DOHH2 (cell line): Measurements from ENCODE around the gene CHST13.

Experiments used
- H3F3A ChIP-seq: fragments of 200-600 bp; sonication (generic), shearing (Covaris generic); 2 replicates; pipeline ENCODE4 v1.6.0; 2016; ENCODE audit warnings: antibody characterized with exemption, mild to moderate bottlenecking; ENCODE audit not compliant: control insufficient read depth, insufficient read depth
- H3K27ac ChIP-seq: fragments of 200-600 bp; sonication (generic); 2 replicates; pipeline ENCODE4 v1.5.1; 2014; ENCODE audit warnings: low read depth, mild to moderate bottlenecking, low read length, moderate library complexity
- H3K27me3 ChIP-seq: fragments of 200-600 bp; sonication (generic); 2 replicates; pipeline ENCODE4 v1.6.1; 2014; ENCODE audit warnings: mild to moderate bottlenecking, low read length, mixed read lengths; ENCODE audit not compliant: control insufficient read depth
- H3K36me3 ChIP-seq: fragments of 200-600 bp; sonication (generic); 2 replicates; pipeline ENCODE4 v1.6.1; 2014; ENCODE audit warnings: mild to moderate bottlenecking, low read length, moderate library complexity, mixed read lengths; ENCODE audit not compliant: control insufficient read depth
- H3K4me1 ChIP-seq: fragments of 200-600 bp; sonication (generic); 2 replicates; pipeline ENCODE4 v1.6.1; 2014; ENCODE audit warnings: mild to moderate bottlenecking, low read length, mixed read lengths; ENCODE audit not compliant: control insufficient read depth
- H3K4me2 ChIP-seq: fragments of 200-600 bp; sonication (generic); 2 replicates; pipeline ENCODE4 v1.6.0; 2014; ENCODE audit warnings: mild to moderate bottlenecking, low read length, moderate library complexity
- H3K4me3 ChIP-seq: fragments of 200-600 bp; sonication (generic); 2 replicates; pipeline ENCODE4 v1.5.1; 2014; ENCODE audit warnings: mild to moderate bottlenecking, low read length, mixed read lengths
- H3K79me2 ChIP-seq: fragments of 200-600 bp; sonication (generic); 2 replicates; pipeline ENCODE4 v1.6.1; 2014; ENCODE audit warnings: mild to moderate bottlenecking, low read length, mixed read lengths; ENCODE audit not compliant: control insufficient read depth
- H3K9me2 ChIP-seq: fragments of 200-600 bp; sonication (generic); replicated peaks from 2 replicates; pipeline ENCODE4 v1.6.1; 2014; ENCODE audit warnings: mild to moderate bottlenecking, low read length, mixed read lengths; ENCODE audit not compliant: control insufficient read depth
- H3K9me3 ChIP-seq: fragments of 200-600 bp; sonication (generic); 2 replicates; pipeline ENCODE4 v1.6.1; 2014; ENCODE audit warnings: antibody characterized with exemption, low read length, mixed read lengths; ENCODE audit not compliant: control insufficient read depth, insufficient read depth
- H4K20me1 ChIP-seq: fragments of 200-600 bp; sonication (generic); 2 replicates; pipeline ENCODE4 v1.6.0; 2014; ENCODE audit warnings: low read depth, mild to moderate bottlenecking, antibody characterized with exemption, low read length, moderate library complexity; ENCODE audit not compliant: control insufficient read depth, insufficient read depth
- EZH2phosphoT487 ChIP-seq: fragments of 200-600 bp; sonication (generic); IDR thresholded peaks from 2 replicates; pipeline ENCODE4 v1.6.1; 2017; ENCODE audit warnings: borderline replicate concordance, mild to moderate bottlenecking, antibody characterized with exemption, low read length, moderate library complexity, mixed read lengths
- TF ChIP-seq, protein P1 (sequence below): fragments of 200-600 bp; sonication (generic); IDR thresholded peaks from one replicate; pipeline ENCODE4 v1.5.1; 2014; ENCODE audit warnings: antibody characterized with exemption, mild to moderate bottlenecking, low read depth, low read length; ENCODE audit not compliant: poor library complexity, severe bottlenecking

CHST13 gene

DNA sequence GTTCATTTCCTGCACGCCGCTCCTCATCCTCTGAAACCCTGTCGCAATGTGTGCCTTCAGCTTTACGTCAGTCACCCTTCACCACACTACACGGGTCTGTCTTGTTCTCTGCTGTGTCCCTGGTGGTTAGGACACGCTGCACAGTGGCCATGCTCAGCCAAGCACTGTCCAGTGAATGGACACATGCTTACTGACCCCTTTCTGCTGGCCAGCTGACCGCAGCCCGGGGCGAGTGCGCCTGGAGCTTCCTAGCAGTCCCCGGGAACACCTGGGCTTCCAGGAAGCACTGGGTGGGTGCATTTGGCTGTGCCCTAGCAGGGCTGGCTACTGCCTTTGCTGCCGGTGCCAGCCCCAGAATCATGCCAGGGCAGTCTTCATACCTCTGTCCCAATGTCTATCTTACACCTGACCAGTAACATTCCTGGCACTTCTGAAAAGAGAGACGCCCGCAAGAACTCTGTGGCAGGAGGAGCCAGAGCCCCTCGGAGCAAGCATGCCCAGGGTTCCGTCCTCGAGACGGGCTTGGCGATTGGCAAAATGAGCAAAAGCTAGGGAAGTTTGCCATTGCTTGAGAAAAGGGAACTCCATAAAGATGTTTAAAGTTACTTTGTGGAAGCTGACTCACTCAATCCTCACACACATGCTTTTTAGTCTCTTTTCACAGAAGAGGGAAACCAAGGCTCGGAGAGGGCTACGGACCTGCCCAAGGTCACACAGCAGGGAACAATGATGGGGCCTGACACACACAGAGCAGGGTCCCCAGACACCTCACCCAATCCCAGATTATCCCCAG, 32.5 kb upstream of the CHST13 start:
- H3F3A ChIP-seq: no peaks in the 10 kb centered on the region
- H3K36me3 ChIP-seq: no peaks in the 10 kb centered on the region
- H4K20me1 ChIP-seq: no peaks in the 10 kb centered on the region
- TF ChIP-seq, protein P1, sequence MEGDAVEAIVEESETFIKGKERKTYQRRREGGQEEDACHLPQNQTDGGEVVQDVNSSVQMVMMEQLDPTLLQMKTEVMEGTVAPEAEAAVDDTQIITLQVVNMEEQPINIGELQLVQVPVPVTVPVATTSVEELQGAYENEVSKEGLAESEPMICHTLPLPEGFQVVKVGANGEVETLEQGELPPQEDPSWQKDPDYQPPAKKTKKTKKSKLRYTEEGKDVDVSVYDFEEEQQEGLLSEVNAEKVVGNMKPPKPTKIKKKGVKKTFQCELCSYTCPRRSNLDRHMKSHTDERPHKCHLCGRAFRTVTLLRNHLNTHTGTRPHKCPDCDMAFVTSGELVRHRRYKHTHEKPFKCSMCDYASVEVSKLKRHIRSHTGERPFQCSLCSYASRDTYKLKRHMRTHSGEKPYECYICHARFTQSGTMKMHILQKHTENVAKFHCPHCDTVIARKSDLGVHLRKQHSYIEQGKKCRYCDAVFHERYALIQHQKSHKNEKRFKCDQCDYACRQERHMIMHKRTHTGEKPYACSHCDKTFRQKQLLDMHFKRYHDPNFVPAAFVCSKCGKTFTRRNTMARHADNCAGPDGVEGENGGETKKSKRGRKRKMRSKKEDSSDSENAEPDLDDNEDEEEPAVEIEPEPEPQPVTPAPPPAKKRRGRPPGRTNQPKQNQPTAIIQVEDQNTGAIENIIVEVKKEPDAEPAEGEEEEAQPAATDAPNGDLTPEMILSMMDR: no peak
- no peak for TF ChIP-seq EZH2phosphoT487
- H3K9me2 ChIP-seq: no peaks in the 10 kb centered on the region
- H3K79me2 ChIP-seq: no peaks in the 10 kb centered on the region
- H3K27me3 ChIP-seq: no peaks in the 10 kb centered on the region
- H3K4me1 ChIP-seq: no peaks in the 10 kb centered on the region
- H3K9me3 ChIP-seq: no peaks in the 10 kb centered on the region
- H3K4me2 ChIP-seq: no peak overlapping the region
- H3K4me3 ChIP-seq: no peak overlapping the region
- no peak overlapping the region for H3K27ac ChIP-seq

DNA sequence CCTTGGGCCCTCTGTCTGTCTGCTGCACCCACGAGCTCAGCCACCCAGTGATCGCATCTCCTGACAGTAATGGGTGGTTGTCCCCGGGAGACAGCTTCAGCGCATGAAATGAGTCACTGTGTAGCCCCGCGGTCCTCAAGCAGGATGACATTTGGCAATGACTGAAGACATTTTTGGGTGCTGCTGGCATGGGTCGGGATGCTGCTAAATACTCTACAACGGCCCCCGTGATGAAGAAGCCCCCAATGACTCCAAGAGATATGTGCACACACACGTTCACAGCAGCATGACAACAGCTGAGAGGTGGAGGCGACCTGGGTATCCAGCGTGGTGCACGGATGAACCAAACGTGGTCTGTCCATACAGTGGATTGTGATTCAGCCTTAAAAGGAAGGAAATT, 30.9 kb upstream of the CHST13 start:
- Histone ChIP-seq H3K4me2 (no peak overlapping the region), H3K79me2 (no peaks in the 10 kb centered on the region), H3K27me3 (no peaks in the 10 kb centered on the region), H3K9me2 (no peaks in the 10 kb centered on the region), H3F3A (no peaks in the 10 kb centered on the region), H3K36me3 (no peaks in the 10 kb centered on the region), H3K4me3 (no peak overlapping the region), H3K4me1 (no peaks in the 10 kb centered on the region), H3K9me3 (no peaks in the 10 kb centered on the region), H4K20me1 (no peaks in the 10 kb centered on the region), H3K27ac (no peak overlapping the region)
- no peak for TF ChIP-seq EZH2phosphoT487
- TF ChIP-seq, protein P1: no peak

GRCh38 chr3:126493739-126494138, 30.2 kb upstream of the CHST13 start:
- H3K9me3 ChIP-seq: no peaks in the 10 kb centered on the region
- no peaks in the 10 kb centered on the region for H3F3A ChIP-seq
- no peaks in the 10 kb centered on the region for H4K20me1 ChIP-seq
- H3K4me1 ChIP-seq: no peaks in the 10 kb centered on the region
- no peaks in the 10 kb centered on the region for H3K36me3 ChIP-seq
- H3K79me2 ChIP-seq: no peaks in the 10 kb centered on the region
- no peak for TF ChIP-seq EZH2phosphoT487
- TF ChIP-seq, protein P1: no peak
- no peak overlapping the region for H3K27ac ChIP-seq
- H3K4me2 ChIP-seq: no peak overlapping the region
- no peaks in the 10 kb centered on the region for H3K27me3 ChIP-seq
- H3K4me3 ChIP-seq: no peak overlapping the region
- H3K9me2 ChIP-seq: no peaks in the 10 kb centered on the region
